PFSK-1 (cell line): ENCODE results near the gene GSTA4.

Experiments used
- FOXP2 ChIP-seq: optimal IDR thresholded peaks from 2 replicates; pipeline ENCODE3; 2011; ENCODE audit warnings: borderline replicate concordance, control low read depth, inconsistent platforms; ENCODE audit not compliant: insufficient read depth; ENCODE audit errors: extremely low read length, extremely low read depth
- POLR2AphosphoS5 ChIP-seq: IDR thresholded peaks from 2 replicates; pipeline ENCODE4 v1.6.1; 2012; ENCODE audit warnings: low read depth, mild to moderate bottlenecking, control low read depth, low read length, moderate library complexity
- TAF1 ChIP-seq: IDR thresholded peaks from 2 replicates; pipeline ENCODE4 v1.6.1; 2012; ENCODE audit warnings: low read length, control low read depth, borderline replicate concordance; ENCODE audit not compliant: insufficient read depth
- TF ChIP-seq, protein P1 (sequence below), 2 experiments: IDR thresholded peaks; 2 replicates each; pipeline versions ENCODE4 v1.6.1 to v1.8.0; 2011 to 2012; ENCODE audit warnings: low read depth in 2 of 2, low read length in 2 of 2, control low read depth in 1 of 2, inconsistent platforms in 1 of 2, mild to moderate bottlenecking in 1 of 2, moderate library complexity in 1 of 2; ENCODE audit not compliant: insufficient read depth in 1 of 2

GRCh38 chr6:52999456-52999855, 4.4 kb upstream of the GSTA4 start:
- TF ChIP-seq, protein P1, sequence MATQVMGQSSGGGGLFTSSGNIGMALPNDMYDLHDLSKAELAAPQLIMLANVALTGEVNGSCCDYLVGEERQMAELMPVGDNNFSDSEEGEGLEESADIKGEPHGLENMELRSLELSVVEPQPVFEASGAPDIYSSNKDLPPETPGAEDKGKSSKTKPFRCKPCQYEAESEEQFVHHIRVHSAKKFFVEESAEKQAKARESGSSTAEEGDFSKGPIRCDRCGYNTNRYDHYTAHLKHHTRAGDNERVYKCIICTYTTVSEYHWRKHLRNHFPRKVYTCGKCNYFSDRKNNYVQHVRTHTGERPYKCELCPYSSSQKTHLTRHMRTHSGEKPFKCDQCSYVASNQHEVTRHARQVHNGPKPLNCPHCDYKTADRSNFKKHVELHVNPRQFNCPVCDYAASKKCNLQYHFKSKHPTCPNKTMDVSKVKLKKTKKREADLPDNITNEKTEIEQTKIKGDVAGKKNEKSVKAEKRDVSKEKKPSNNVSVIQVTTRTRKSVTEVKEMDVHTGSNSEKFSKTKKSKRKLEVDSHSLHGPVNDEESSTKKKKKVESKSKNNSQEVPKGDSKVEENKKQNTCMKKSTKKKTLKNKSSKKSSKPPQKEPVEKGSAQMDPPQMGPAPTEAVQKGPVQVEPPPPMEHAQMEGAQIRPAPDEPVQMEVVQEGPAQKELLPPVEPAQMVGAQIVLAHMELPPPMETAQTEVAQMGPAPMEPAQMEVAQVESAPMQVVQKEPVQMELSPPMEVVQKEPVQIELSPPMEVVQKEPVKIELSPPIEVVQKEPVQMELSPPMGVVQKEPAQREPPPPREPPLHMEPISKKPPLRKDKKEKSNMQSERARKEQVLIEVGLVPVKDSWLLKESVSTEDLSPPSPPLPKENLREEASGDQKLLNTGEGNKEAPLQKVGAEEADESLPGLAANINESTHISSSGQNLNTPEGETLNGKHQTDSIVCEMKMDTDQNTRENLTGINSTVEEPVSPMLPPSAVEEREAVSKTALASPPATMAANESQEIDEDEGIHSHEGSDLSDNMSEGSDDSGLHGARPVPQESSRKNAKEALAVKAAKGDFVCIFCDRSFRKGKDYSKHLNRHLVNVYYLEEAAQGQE (IDR thresholded peaks at IDR 0.05; ENCODE audit: insufficient read depth in 1 of 2, low read depth in 2 of 2, low read length in 2 of 2): no peak
- TF ChIP-seq TAF1 (no peak), POLR2AphosphoS5 (no peak), FOXP2 (no peak)
